HepG2 (cell line): ENCODE results near the gene TP53. TPM values are rescaled to one million over a fixed set of nuclear protein-coding genes. Genes with fewer than 3 reads are reported as not detected.
A peak's percentile ranks its signal among the peaks of the same experiment; 100 is the strongest.

Experiments
- ARHGAP35 ChIP-seq: sonication (generic); formaldehyde crosslinking; IDR thresholded peaks from 2 replicates; pipeline ENCODE4 v1.9.0; 2022; ENCODE audit warnings: mild to moderate bottlenecking, inconsistent platforms, moderate library complexity, missing genetic modification reagents, borderline replicate concordance
- ATF1 ChIP-seq: IDR thresholded peaks from 2 replicates; pipeline ENCODE4 v1.6.1; 2016; ENCODE audit warnings: mild to moderate bottlenecking, control low read depth
- ATM ChIP-seq: fragments of 450-650 bp; IDR thresholded peaks from 2 replicates; pipeline ENCODE4 v1.7.1; 2017; ENCODE audit warnings: mild to moderate bottlenecking, borderline replicate concordance
- BRCA1 ChIP-seq: sonication (generic); formaldehyde crosslinking; IDR thresholded peaks from 2 replicates; pipeline ENCODE4 v1.4.0; 2020; ENCODE audit warnings: missing genetic modification reagents
- CREB1 ChIP-seq, 2 experiments: fragments of 450-650 bp in 1 of 2; IDR thresholded peaks; 2 replicates each; pipeline ENCODE4 v1.6.1; 2016 to 2017; ENCODE audit warnings: control low read depth in 1 of 2, mild to moderate bottlenecking in 1 of 2, missing compliant biosample characterization in 1 of 2, missing genetic modification characterization in 1 of 2
- HMG20B ChIP-seq: conservative IDR thresholded peaks from 2 replicates; pipeline ENCODE4 v1.6.1; 2016; ENCODE audit warnings: missing genetic modification reagents, missing compliant biosample characterization
- IKZF4 ChIP-seq: sonication (generic); formaldehyde crosslinking; IDR thresholded peaks from 2 replicates; pipeline ENCODE4 v1.5.1; 2020; ENCODE audit warnings: borderline replicate concordance, mild to moderate bottlenecking, low read depth, missing genetic modification reagents; ENCODE audit errors: not compliant biosample characterization
- IRX3 ChIP-seq: sonication (generic); formaldehyde crosslinking; IDR thresholded peaks from 2 replicates; pipeline ENCODE4 v1.8.1; 2023; ENCODE audit warnings: mild to moderate bottlenecking, low read depth, missing genetic modification reagents, borderline replicate concordance
- NPAS2 ChIP-seq: sonication (generic); formaldehyde crosslinking; IDR thresholded peaks from 2 replicates; pipeline ENCODE4 v1.8.0; 2022; ENCODE audit warnings: mild to moderate bottlenecking, missing genetic modification reagents, borderline replicate concordance
- PAX8 ChIP-seq: sonication (generic); formaldehyde crosslinking; IDR thresholded peaks from 2 replicates; pipeline ENCODE4 v1.8.0; 2022; ENCODE audit warnings: mild to moderate bottlenecking, missing genetic modification reagents, borderline replicate concordance
- SALL1 ChIP-seq: sonication (generic); formaldehyde crosslinking; IDR thresholded peaks from 2 replicates; pipeline ENCODE4 v1.8.0; 2022; ENCODE audit warnings: mild to moderate bottlenecking, missing genetic modification reagents
- SAP130 ChIP-seq: IDR thresholded peaks from 2 replicates; pipeline ENCODE4 v1.6.1; 2016; ENCODE audit warnings: low read depth
- SIX1 ChIP-seq: sonication (generic); formaldehyde crosslinking; IDR thresholded peaks from 2 replicates; pipeline ENCODE4 v1.4.0; 2020; ENCODE audit warnings: missing genetic modification reagents, borderline replicate concordance
- SMARCC2 ChIP-seq: fragments of 450-650 bp; IDR thresholded peaks from 2 replicates; pipeline ENCODE4 v1.6.1; 2017; ENCODE audit warnings: antibody characterized with exemption, mild to moderate bottlenecking
- SMYD3 ChIP-seq: sonication (generic); formaldehyde crosslinking; IDR thresholded peaks from 2 replicates; pipeline ENCODE4 v1.8.1; 2023; ENCODE audit warnings: mild to moderate bottlenecking, missing genetic modification reagents
- SP2 ChIP-seq: sonication (generic); formaldehyde crosslinking; IDR thresholded peaks from 2 replicates; pipeline ENCODE4 v1.5.1; 2020; ENCODE audit warnings: mild to moderate bottlenecking, missing genetic modification reagents
- STAT5B ChIP-seq: sonication (generic); formaldehyde crosslinking; IDR thresholded peaks from 2 replicates; pipeline ENCODE4 v1.4.0; 2020; ENCODE audit warnings: missing genetic modification reagents
- TRIM24 ChIP-seq: sonication (generic); formaldehyde crosslinking; IDR thresholded peaks from 2 replicates; pipeline ENCODE4 v1.8.0; 2022; ENCODE audit warnings: mild to moderate bottlenecking, missing genetic modification reagents
- U2AF2 ChIP-seq: fragments of 200-400 bp; formaldehyde crosslinking; IDR thresholded peaks from 2 replicates; pipeline ENCODE4 v1.6.1; 2017; ENCODE audit warnings: low read depth, mild to moderate bottlenecking, low read length
- ZNF101 ChIP-seq: sonication (generic); formaldehyde crosslinking; IDR thresholded peaks from 2 replicates; pipeline ENCODE4 v1.4.0; 2020; ENCODE audit warnings: mild to moderate bottlenecking, low read depth, missing genetic modification reagents, borderline replicate concordance
- ZNF30 ChIP-seq: sonication (generic); formaldehyde crosslinking; IDR thresholded peaks from 2 replicates; pipeline ENCODE4 v1.5.0; 2020; ENCODE audit warnings: mild to moderate bottlenecking, missing genetic modification reagents
- ZNF382 ChIP-seq: sonication (generic); formaldehyde crosslinking; IDR thresholded peaks from 2 replicates; pipeline ENCODE4 v1.5.0; 2020; ENCODE audit warnings: missing genetic modification reagents, mild to moderate bottlenecking, borderline replicate concordance
- ZNF709 ChIP-seq: sonication (generic); formaldehyde crosslinking; IDR thresholded peaks from 2 replicates; pipeline ENCODE4 v1.5.0; 2020; ENCODE audit warnings: mild to moderate bottlenecking, missing genetic modification reagents
- ZNF780A ChIP-seq: sonication (generic); formaldehyde crosslinking; IDR thresholded peaks from 2 replicates; pipeline ENCODE4 v1.8.0; 2022; ENCODE audit warnings: mild to moderate bottlenecking, missing genetic modification reagents, moderate library complexity
- polyA plus RNA-seq, 8 experiments: library from polyadenylated mRNA; depleted of rRNA in 3 of 8; stranded (reverse) in 7 of 8; unstranded in 1 of 8; fragments of >200 nt; fragmentation: Illumina TruSeq in 4 of 8; extraction: Trizol in 4 of 8; gene quantifications; 2 replicates each; pipeline versions ENCODE4 v1.2.1 to v1.2.3, GENCODE V29; 2011 to 2016; ENCODE audit warnings: low read depth in 4 of 8, missing spikeins in 1 of 8, mixed read lengths in 1 of 8; ENCODE audit not compliant: insufficient read depth in 1 of 8
- total RNA-seq, 5 experiments: library from RNA; depleted of rRNA; stranded (reverse); fragments of >200 nt; fragmentation: Illumina TruSeq; extraction: Trizol; gene quantifications; 2 replicates each; pipeline ENCODE4 v1.2.3, GENCODE V29; 2016; ENCODE audit warnings: low read depth in 1 of 5
- TF ChIP-seq, protein P1 (sequence below): fragments of 450-650 bp; IDR thresholded peaks from 2 replicates; pipeline ENCODE4 v1.6.1; 2017; ENCODE audit warnings: mild to moderate bottlenecking
- TF ChIP-seq, protein P2 (sequence below): sonication (generic); formaldehyde crosslinking; IDR thresholded peaks from 2 replicates; pipeline ENCODE4 v1.5.0; 2020; ENCODE audit warnings: missing genetic modification reagents
- TF ChIP-seq, protein P3 (sequence below): sonication (generic); formaldehyde crosslinking; IDR thresholded peaks from 2 replicates; pipeline ENCODE4 v1.8.1; 2023; ENCODE audit warnings: mild to moderate bottlenecking, missing genetic modification reagents

The TP53 gene
- total and polyA plus RNA-seq, 2 of the 13 experiments (the other 11 are each of a cell fraction or from before 2014, with no cell fraction given), result 17.1 to 29.9 TPM

DNA sequence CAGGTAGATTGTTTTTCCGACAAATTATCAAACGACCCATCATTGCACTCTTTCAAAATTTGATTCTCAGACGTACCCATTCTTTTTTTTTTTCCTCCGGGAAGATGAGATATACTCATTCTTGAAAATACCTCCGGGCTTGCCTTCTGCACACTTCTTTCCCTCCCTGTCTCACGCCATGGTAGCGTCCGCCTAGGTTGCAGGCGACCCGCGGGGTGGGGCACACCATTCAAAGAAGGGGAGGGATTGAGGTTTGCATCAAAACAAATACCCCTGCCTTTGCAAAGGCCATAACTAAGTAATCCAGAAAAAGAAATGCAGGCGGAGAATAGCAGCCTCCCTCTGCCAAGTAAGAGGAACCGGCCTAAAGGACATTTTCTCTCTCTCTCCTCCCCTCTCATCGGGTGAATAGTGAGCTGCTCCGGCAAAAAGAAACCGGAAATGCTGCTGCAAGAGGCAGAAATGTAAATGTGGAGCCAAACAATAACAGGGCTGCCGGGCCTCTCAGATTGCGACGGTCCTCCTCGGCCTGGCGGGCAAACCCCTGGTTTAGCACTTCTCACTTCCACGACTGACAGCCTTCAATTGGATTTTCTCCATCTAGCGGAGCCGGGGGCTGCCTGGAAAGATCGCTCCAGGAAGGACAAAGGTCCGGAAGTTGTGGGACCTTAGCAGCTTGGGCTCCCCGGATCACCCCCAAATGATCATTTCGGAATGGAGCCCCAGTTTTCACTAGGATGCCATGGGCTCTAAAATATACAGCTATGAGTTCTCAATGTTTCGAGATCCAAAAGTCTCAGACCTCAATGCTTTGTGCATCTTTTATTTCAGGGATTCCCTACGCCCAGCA lies 843 bp downstream of the TP53 start (continued):
- TF ChIP-seq U2AF2 (no peak), SMYD3 (CRISPR knock-in tag) (0 out of 2 replicates have a peak, but pooled peaks have one; percentile 11), ATM (no peak), SALL1 (peak; percentile 23; the same call in 1 of the 2 replicates), IRX3 (CRISPR knock-in tag) (no peak), SIX1 (CRISPR knock-in tag) (no peak), ZNF101 (0 out of 2 replicates have a peak, but pooled peaks have one; percentile 79), ZNF780A (no peak), CREB1 (IDR thresholded peaks at IDR 0.05) (no peak), CREB1 (CRISPR knock-in tag; IDR thresholded peaks at IDR 0.05) (peak; percentile 66; the same call in 1 of the 2 replicates), SAP130 (CRISPR knock-in tag) (peak; percentile 46; the same call in 1 of the 2 replicates), ZNF30 (CRISPR knock-in tag) (no peak), ZNF709 (CRISPR knock-in tag) (no peak), BRCA1 (CRISPR knock-in tag) (0 out of 2 replicates have a peak, but pooled peaks have one; percentile 42), STAT5B (no peak), ATF1 (CRISPR knock-in tag) (no peak; the same call in none of the 2 replicates), ZNF382 (CRISPR knock-in tag) (no peak), ARHGAP35 (no peak), NPAS2 (CRISPR knock-in tag) (no peak), SP2 (CRISPR knock-in tag) (0 out of 2 replicates have a peak, but pooled peaks have one; percentile 4), PAX8 (CRISPR knock-in tag) (0 out of 2 replicates have a peak, but pooled peaks have one; percentile 56), HMG20B (CRISPR knock-in tag) (no peak), IKZF4 (no peak), SMARCC2 (no peak), TRIM24 (no peak)
- TF ChIP-seq, protein P1, sequence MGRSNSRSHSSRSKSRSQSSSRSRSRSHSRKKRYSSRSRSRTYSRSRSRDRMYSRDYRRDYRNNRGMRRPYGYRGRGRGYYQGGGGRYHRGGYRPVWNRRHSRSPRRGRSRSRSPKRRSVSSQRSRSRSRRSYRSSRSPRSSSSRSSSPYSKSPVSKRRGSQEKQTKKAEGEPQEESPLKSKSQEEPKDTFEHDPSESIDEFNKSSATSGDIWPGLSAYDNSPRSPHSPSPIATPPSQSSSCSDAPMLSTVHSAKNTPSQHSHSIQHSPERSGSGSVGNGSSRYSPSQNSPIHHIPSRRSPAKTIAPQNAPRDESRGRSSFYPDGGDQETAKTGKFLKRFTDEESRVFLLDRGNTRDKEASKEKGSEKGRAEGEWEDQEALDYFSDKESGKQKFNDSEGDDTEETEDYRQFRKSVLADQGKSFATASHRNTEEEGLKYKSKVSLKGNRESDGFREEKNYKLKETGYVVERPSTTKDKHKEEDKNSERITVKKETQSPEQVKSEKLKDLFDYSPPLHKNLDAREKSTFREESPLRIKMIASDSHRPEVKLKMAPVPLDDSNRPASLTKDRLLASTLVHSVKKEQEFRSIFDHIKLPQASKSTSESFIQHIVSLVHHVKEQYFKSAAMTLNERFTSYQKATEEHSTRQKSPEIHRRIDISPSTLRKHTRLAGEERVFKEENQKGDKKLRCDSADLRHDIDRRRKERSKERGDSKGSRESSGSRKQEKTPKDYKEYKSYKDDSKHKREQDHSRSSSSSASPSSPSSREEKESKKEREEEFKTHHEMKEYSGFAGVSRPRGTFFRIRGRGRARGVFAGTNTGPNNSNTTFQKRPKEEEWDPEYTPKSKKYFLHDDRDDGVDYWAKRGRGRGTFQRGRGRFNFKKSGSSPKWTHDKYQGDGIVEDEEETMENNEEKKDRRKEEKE, result no peak
- TF ChIP-seq, protein P2, sequence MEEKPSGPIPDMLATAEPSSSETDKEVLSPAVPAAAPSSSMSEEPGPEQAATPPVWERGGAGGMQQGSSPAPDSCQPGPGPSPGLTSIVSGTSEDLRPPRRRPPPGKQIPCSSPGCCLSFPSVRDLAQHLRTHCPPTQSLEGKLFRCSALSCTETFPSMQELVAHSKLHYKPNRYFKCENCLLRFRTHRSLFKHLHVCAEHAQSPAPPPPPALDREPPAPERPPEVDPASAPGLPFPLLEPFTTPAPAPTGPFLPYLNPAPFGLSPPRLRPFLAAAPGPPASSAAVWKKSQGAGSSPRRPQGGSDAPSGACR (CRISPR knock-in tag), result no peak
- TF ChIP-seq, protein P3, sequence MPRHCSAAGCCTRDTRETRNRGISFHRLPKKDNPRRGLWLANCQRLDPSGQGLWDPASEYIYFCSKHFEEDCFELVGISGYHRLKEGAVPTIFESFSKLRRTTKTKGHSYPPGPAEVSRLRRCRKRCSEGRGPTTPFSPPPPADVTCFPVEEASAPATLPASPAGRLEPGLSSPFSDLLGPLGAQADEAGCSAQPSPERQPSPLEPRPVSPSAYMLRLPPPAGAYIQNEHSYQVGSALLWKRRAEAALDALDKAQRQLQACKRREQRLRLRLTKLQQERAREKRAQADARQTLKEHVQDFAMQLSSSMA (CRISPR knock-in tag), result no peak
